Measurements from ENCODE around the gene GLDC.

GRCh38 chr9:6665628-6666027, 20.1 kb upstream of the GLDC start:
- no peak for TF ChIP-seq RXRA (IDR thresholded peaks at IDR 0.05)
- no peak for TF ChIP-seq REST (IDR thresholded peaks at IDR 0.05)
- TF ChIP-seq CTCF (IDR thresholded peaks at IDR 0.05; ENCODE audit: low read depth, low read length, missing input control) = no peak
- no peak for TF ChIP-seq SP1 (IDR thresholded peaks at IDR 0.05)
- TF ChIP-seq HNF4A (conservative IDR thresholded peaks at IDR 0.05) = no peak
- TF ChIP-seq RAD21 (IDR thresholded peaks at IDR 0.05) = no peak
- no peak for TF ChIP-seq MAX (IDR thresholded peaks at IDR 0.05)
- TF ChIP-seq GABPA (IDR thresholded peaks at IDR 0.05 in 1 of 2, conservative IDR thresholded peaks at IDR 0.05 in 1 of 2) = no peak
- no peak for TF ChIP-seq ZBTB33 (IDR thresholded peaks at IDR 0.05)
- TF ChIP-seq TAF1 (conservative IDR thresholded peaks at IDR 0.05) = no peak
- no peak for TF ChIP-seq YY1 (IDR thresholded peaks at IDR 0.05)
- TF ChIP-seq ATF3 (IDR thresholded peaks at IDR 0.05) = no peak
- no peak for TF ChIP-seq NR2F2 (IDR thresholded peaks at IDR 0.05)
- no peak for TF ChIP-seq EGR1 (IDR thresholded peaks at IDR 0.05; ENCODE audit: low read depth in 2 of 2)

Data from liver (tissue), 3 donors.